Measurements from ENCODE around the gene FCAMR.

- TF ChIP-seq CTCF (conservative IDR thresholded peaks at IDR 0.05 in 1 of 2, IDR thresholded peaks at IDR 0.05 in 1 of 2; ENCODE audit: extremely low read depth in 1 of 2, insufficient read depth in 1 of 2, low read depth in 1 of 2, low read length in 2 of 2), result no peak
- TF ChIP-seq EZH2 (IDR thresholded peaks at IDR 0.05; ENCODE audit: borderline replicate concordance, low read length), result no peak
Observed at GRCh38 chr1:206992790-206993189, 22.5 kb upstream of the FCAMR start.

All from mammary epithelial cell (primary cell).